Liver (tissue), 10 donors: Measurements from ENCODE around the gene OR2T10. TPM values are rescaled to one million over a fixed set of nuclear protein-coding genes. Genes with fewer than 3 reads are reported as not detected.
"Not testable (repeated sequence)": the region's sequence is repeated elsewhere in the genome, so short reads cannot be mapped to it uniquely, and the experiment has no call there.

ENCODE experiments used
- DNase-seq: peaks from one replicate; pipeline ENCODE4 v3.0.0-alpha.2; 2017; ENCODE audit warnings: low spot score
- H3K27ac ChIP-seq, 2 donors: one replicate each; pipeline ENCODE4 v1.7.0; 2013; ENCODE audit warnings: inconsistent platforms in 2 of 2, low read length in 2 of 2, control low read depth in 1 of 2, low read depth in 1 of 2, mild to moderate bottlenecking in 1 of 2
- H3K27me3 ChIP-seq, 4 donors: one replicate each; pipeline versions ENCODE4 v1.6.1 to v1.7.0; 2013; ENCODE audit warnings: low read length in 3 of 4, inconsistent platforms in 1 of 4, mild to moderate bottlenecking in 1 of 4, moderate library complexity in 1 of 4; ENCODE audit not compliant: control insufficient read depth in 4 of 4, insufficient read depth in 4 of 4
- H3K36me3 ChIP-seq, 4 donors: one replicate each; pipeline versions ENCODE4 v1.6.1 to v1.7.0; 2013; ENCODE audit warnings: low read length in 3 of 4, mild to moderate bottlenecking in 3 of 4, low read depth in 1 of 4, moderate library complexity in 1 of 4; ENCODE audit not compliant: control insufficient read depth in 4 of 4, insufficient read depth in 3 of 4
- H3K4me1 ChIP-seq, 4 donors: one replicate each; pipeline versions ENCODE4 v1.6.1 to v1.7.0; 2013; ENCODE audit warnings: low read length in 3 of 4, mild to moderate bottlenecking in 3 of 4, moderate library complexity in 1 of 4; ENCODE audit not compliant: control insufficient read depth in 4 of 4, insufficient read depth in 4 of 4
- H3K4me3 ChIP-seq, 3 donors: one replicate each; pipeline versions ENCODE4 v1.6.1 to v1.7.0; 2013; ENCODE audit warnings: low read length in 3 of 3, control low read depth in 1 of 3, low read depth in 1 of 3, mild to moderate bottlenecking in 1 of 3
- H3K9ac ChIP-seq, 2 donors: one replicate each; pipeline ENCODE4 v1.7.0; 2013; ENCODE audit warnings: low read length in 2 of 2, mild to moderate bottlenecking in 2 of 2, moderate library complexity in 2 of 2, control low read depth in 1 of 2, low read depth in 1 of 2
- H3K9me3 ChIP-seq, 4 donors: one replicate each; pipeline versions ENCODE4 v1.6.1 to v1.7.0; 2013; ENCODE audit warnings: low read length in 3 of 4; ENCODE audit not compliant: control insufficient read depth in 4 of 4
- WGBS: extraction: QIAGEN DNeasy Blood & Tissue Kit; methylation state at CpG from one replicate; pipeline ENCODE4 v1.1.7; 2013; 5-methylcytosine and 5-hydroxymethylcytosine counted together
- polyA plus RNA-seq, 2 donors: library from polyadenylated mRNA; stranded (reverse) in 1 of 2; unstranded in 1 of 2; fragments of 200-250 nt in 1 of 2; fragments of >200 nt in 1 of 2; fragmentation: Nextera tagmentation in 1 of 2; extraction: Ambion mirVana in 1 of 2; gene quantifications; one replicate each; pipeline versions ENCODE4 v1.2.1 to v1.2.3, GENCODE V29; 2013 to 2015
- small RNA-seq: library from RNA; depleted of rRNA; stranded (forward); fragments of <200 nt; gene quantifications from one replicate; pipeline ENCODE3, GENCODE V24; 2014
- total RNA-seq, 2 donors: library from RNA; depleted of rRNA; stranded (reverse); fragments of >200 nt; gene quantifications; one replicate each; pipeline ENCODE4 v1.2.3, GENCODE V29; 2014
- donor health status: healthy.
- donor health status: healthy.
- donor health status: healthy.
- donor health status: healthy.
- donor health status: healthy.

OR2T10 gene
- total and polyA plus RNA-seq, 4 donors: not detected

DNA sequence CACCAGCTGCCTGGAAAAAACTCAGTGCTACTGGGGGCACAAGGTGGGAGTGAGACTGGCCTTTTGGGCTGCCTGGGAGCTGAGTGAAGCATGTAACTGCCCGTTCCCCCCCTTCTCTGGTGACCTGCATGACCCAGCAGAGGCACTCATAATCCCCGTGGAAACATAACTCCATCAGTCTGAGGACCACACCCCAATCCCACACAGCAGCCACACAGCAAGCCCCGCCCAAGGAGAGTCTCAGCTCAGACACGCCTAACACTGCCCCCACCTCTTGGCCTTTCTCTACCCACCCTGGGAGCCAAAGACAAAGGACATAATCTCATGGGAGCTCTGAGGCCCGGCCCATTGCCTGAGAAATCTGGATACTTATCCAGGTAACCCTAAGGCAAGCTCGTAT, 46.5 kb downstream of the OR2T10 start:
- H3K4me1 ChIP-seq, H3K9me3 ChIP-seq, H3K27me3 ChIP-seq, H3K4me3 ChIP-seq, H3K27ac ChIP-seq, H3K36me3 ChIP-seq, DNase-seq, H3K9ac ChIP-seq: not testable (repeated sequence)
- no CpG with 5 or more reads among the region's 6 CpGs for WGBS

DNA sequence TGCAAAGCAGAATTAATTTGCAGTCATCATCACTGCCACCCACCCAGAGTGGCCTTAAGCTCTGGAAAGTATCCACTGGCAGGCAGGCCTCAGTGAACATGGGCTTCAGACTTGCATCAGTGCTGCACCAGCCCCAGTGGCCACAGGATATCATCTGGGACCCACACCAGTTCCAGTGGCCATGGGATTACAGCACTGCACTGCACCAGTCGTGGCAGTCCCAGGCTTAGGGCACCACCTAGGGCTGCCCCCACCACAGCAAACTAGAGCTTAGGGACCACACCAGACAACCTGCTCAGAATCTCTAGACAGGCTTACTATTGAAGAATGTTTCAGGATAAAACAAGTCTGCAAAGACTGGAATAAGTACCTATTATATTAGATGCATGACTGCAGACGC, 50.1 kb downstream of the OR2T10 start:
- not testable (repeated sequence) for H3K9me3 ChIP-seq, H3K4me1 ChIP-seq, DNase-seq, H3K36me3 ChIP-seq, H3K27me3 ChIP-seq, H3K4me3 ChIP-seq, H3K9ac ChIP-seq, H3K27ac ChIP-seq
- WGBS: no CpG with 5 or more reads among the region's 2 CpGs

Small RNA genes within 50 kb of the gene (small RNA-seq; reads per million reads assigned to genes)
- not detected for gene RF00019

Other genes with a start within 250 kb of the OR2T10 start
- gene OR14C36, start 248.9 kb downstream of the OR2T10 start, total RNA-seq: not detected
- not detected for gene OR14C36, start 248.9 kb downstream of the OR2T10 start, polyA plus RNA-seq
- not detected for gene OR2T4, start 236.0 kb downstream of the OR2T10 start, total RNA-seq
- not detected for gene OR2T4, start 236.0 kb downstream of the OR2T10 start, polyA plus RNA-seq
- not detected for gene OR2T6, start 222.0 kb downstream of the OR2T10 start, total RNA-seq
- gene OR2T6, start 222.0 kb downstream of the OR2T10 start, polyA plus RNA-seq: not detected
- gene OR2T1, start 194.7 kb downstream of the OR2T10 start, total RNA-seq: not detected
- not detected for gene OR2T1, start 194.7 kb downstream of the OR2T10 start, polyA plus RNA-seq
- not detected for gene OR2T2, start 152.1 kb downstream of the OR2T10 start, total RNA-seq
- gene OR2T2, start 152.1 kb downstream of the OR2T10 start, polyA plus RNA-seq: not detected
- not detected for gene OR2T3, start 124.3 kb downstream of the OR2T10 start, total RNA-seq
- not detected for gene OR2T3, start 124.3 kb downstream of the OR2T10 start, polyA plus RNA-seq
- not detected for gene OR2T5, start 109.1 kb downstream of the OR2T10 start, total RNA-seq
- gene OR2T5, start 109.1 kb downstream of the OR2T10 start, polyA plus RNA-seq: not detected
- not detected for gene OR2G6, start 89.6 kb downstream of the OR2T10 start, total RNA-seq
- not detected for gene OR2G6, start 89.6 kb downstream of the OR2T10 start, polyA plus RNA-seq
- gene OR2T29, start 34.9 kb downstream of the OR2T10 start, total RNA-seq: not detected
- not detected for gene OR2T29, start 34.9 kb downstream of the OR2T10 start, polyA plus RNA-seq
- gene OR2T34, start 22.9 kb downstream of the OR2T10 start, total RNA-seq: not detected
- not detected for gene OR2T34, start 22.9 kb downstream of the OR2T10 start, polyA plus RNA-seq
- not detected for gene OR2T11, start 37.4 kb upstream of the OR2T10 start, total RNA-seq
- not detected for gene OR2T11, start 37.4 kb upstream of the OR2T10 start, polyA plus RNA-seq
- not detected for gene OR2T35, start 47.6 kb upstream of the OR2T10 start, total RNA-seq
- gene OR2T35, start 47.6 kb upstream of the OR2T10 start, polyA plus RNA-seq: not detected
- gene OR2T27, start 57.8 kb upstream of the OR2T10 start, total RNA-seq: not detected
- not detected for gene OR2T27, start 57.8 kb upstream of the OR2T10 start, polyA plus RNA-seq
- gene OR14I1, start 105.1 kb upstream of the OR2T10 start, total RNA-seq: not detected
- gene OR14I1, start 105.1 kb upstream of the OR2T10 start, polyA plus RNA-seq: not detected
- not detected for gene LYPD8, start 158.1 kb upstream of the OR2T10 start, total RNA-seq
- not detected for gene LYPD8, start 158.1 kb upstream of the OR2T10 start, polyA plus RNA-seq
- gene SH3BP5L, start 228.2 kb upstream of the OR2T10 start, total RNA-seq: 10 to 100 TPM; 14.3 to 16.4 TPM
- gene SH3BP5L, start 228.2 kb upstream of the OR2T10 start, polyA plus RNA-seq: 10 to 100 TPM in 1 of 2 donors, 1 to 10 TPM in 1; 1.5 to 10.6 TPM
- 10 to 100 TPM; 22.6 to 28.0 TPM for gene ZNF672, start 240.5 kb upstream of the OR2T10 start, total RNA-seq
- gene ZNF672, start 240.5 kb upstream of the OR2T10 start, polyA plus RNA-seq: 10 to 100 TPM in 1 of 2 donors, 1 to 10 TPM in 1; 6.4 to 17.5 TPM